Smooth muscle cell (in vitro differentiated cells): ENCODE measurements around the gene FANCE. TPM values are rescaled to one million over a fixed set of nuclear protein-coding genes. Genes with fewer than 3 reads are reported as not detected.

Experiments used
- DNase-seq: peaks from one replicate; lab custom pipeline; 2025; ENCODE audit not compliant: unreplicated experiment; lab: John Stamatoyannopoulos, UW
- H2AFZ ChIP-seq: fragments of 200-600 bp; sonication (generic); 2 replicates; pipeline ENCODE4 v1.6.0; 2016; ENCODE audit warnings: antibody characterized with exemption, low read depth, mild to moderate bottlenecking
- H3F3A ChIP-seq: fragments of 200-600 bp; sonication (generic); 2 replicates; pipeline ENCODE4 v1.6.0; 2017; ENCODE audit warnings: antibody characterized with exemption, low read depth
- H3K27ac ChIP-seq: fragments of 200-600 bp; sonication (generic); 2 replicates; pipeline ENCODE4 v1.5.1; 2016; ENCODE audit warnings: low read depth, mild to moderate bottlenecking
- H3K27me3 ChIP-seq: fragments of 200-600 bp; sonication (generic); 2 replicates; pipeline ENCODE4 v1.6.1; 2016; ENCODE audit warnings: low read depth, mild to moderate bottlenecking
- H3K36me3 ChIP-seq: fragments of 200-600 bp; sonication (generic); 2 replicates; pipeline ENCODE4 v1.5.1; 2016; ENCODE audit warnings: low read depth
- H3K4me1 ChIP-seq: fragments of 200-600 bp; sonication (generic); 2 replicates; pipeline ENCODE4 v1.5.1; 2016; ENCODE audit warnings: low read depth
- H3K4me2 ChIP-seq: fragments of 200-600 bp; sonication (generic); 2 replicates; pipeline ENCODE4 v1.6.0; 2016; ENCODE audit warnings: mild to moderate bottlenecking
- H3K4me3 ChIP-seq: fragments of 200-600 bp; sonication (generic); 2 replicates; pipeline ENCODE4 v1.5.1; 2016; ENCODE audit warnings: mild to moderate bottlenecking
- H3K79me2 ChIP-seq: fragments of 200-600 bp; sonication (generic); 2 replicates; pipeline ENCODE4 v1.6.0; 2016; ENCODE audit warnings: low read depth, mild to moderate bottlenecking
- H3K9ac ChIP-seq: fragments of 200-600 bp; sonication (generic); 2 replicates; pipeline ENCODE4 v1.6.0; 2016; ENCODE audit warnings: low read depth
- H3K9me3 ChIP-seq: fragments of 200-600 bp; sonication (generic); replicated peaks from 2 replicates; pipeline ENCODE4 v1.5.1; 2016; ENCODE audit warnings: low read depth
- H4K20me1 ChIP-seq: fragments of 200-600 bp; sonication (generic); 2 replicates; pipeline ENCODE4 v1.6.0; 2016; ENCODE audit warnings: low read depth
- WGBS: methylation state at CpG from one replicate; pipeline ENCODE4 v1.1.7; 2016; ENCODE audit warnings: low lambda C conversion rate; 5-methylcytosine and 5-hydroxymethylcytosine counted together
- polyA plus RNA-seq: library from polyadenylated mRNA; unstranded; fragments of >200 nt; fragmentation: Nextera tagmentation; extraction: Ambion mirVana; gene quantifications from 2 replicates; pipeline ENCODE4 v1.2.1, GENCODE V29; 2016
- total RNA-seq: library from RNA; depleted of rRNA; stranded (reverse); fragments of >200 nt; gene quantifications from 2 replicates; pipeline ENCODE4 v1.2.3, GENCODE V29; 2014
- TF ChIP-seq, protein P1 (sequence below): fragments of 200-600 bp; sonication (generic); IDR thresholded peaks from 2 replicates; pipeline ENCODE4 v1.5.1; 2017; ENCODE audit warnings: borderline replicate concordance, mild to moderate bottlenecking, antibody characterized with exemption; ENCODE audit not compliant: insufficient read depth, poor library complexity, severe bottlenecking

The FANCE gene
- total and polyA plus RNA-seq, 2 experiments from 2014 or later, result 3.6 to 5.6 TPM

- WGBS, result 23% methylated on average over 4 of the region's 5 CpGs
- no peaks in the 10 kb centered on the region for H3K27me3 ChIP-seq
- peaks cover 91% of the 10 kb centered on the region for H4K20me1 ChIP-seq
- H3F3A ChIP-seq, result peaks cover 23% of the 10 kb centered on the region
- no peak for DNase-seq
- peaks cover 85% of the 10 kb centered on the region for H3K4me1 ChIP-seq
- peak overlapping the region; percentile 24 for H3K4me3 ChIP-seq
- H3K9ac ChIP-seq, result no peak overlapping the region
- TF ChIP-seq, protein P1, sequence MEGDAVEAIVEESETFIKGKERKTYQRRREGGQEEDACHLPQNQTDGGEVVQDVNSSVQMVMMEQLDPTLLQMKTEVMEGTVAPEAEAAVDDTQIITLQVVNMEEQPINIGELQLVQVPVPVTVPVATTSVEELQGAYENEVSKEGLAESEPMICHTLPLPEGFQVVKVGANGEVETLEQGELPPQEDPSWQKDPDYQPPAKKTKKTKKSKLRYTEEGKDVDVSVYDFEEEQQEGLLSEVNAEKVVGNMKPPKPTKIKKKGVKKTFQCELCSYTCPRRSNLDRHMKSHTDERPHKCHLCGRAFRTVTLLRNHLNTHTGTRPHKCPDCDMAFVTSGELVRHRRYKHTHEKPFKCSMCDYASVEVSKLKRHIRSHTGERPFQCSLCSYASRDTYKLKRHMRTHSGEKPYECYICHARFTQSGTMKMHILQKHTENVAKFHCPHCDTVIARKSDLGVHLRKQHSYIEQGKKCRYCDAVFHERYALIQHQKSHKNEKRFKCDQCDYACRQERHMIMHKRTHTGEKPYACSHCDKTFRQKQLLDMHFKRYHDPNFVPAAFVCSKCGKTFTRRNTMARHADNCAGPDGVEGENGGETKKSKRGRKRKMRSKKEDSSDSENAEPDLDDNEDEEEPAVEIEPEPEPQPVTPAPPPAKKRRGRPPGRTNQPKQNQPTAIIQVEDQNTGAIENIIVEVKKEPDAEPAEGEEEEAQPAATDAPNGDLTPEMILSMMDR, result no peak
- peak overlapping the region; percentile 94 for H3K27ac ChIP-seq
- no peaks in the 10 kb centered on the region for H3K36me3 ChIP-seq
- H3K4me2 ChIP-seq, result peak overlapping the region; percentile 99
- peaks cover 96% of the 10 kb centered on the region for H3K79me2 ChIP-seq
- no peaks in the 10 kb centered on the region for H3K9me3 ChIP-seq
- no peak overlapping the region for H2AFZ ChIP-seq
These were observed 39.6 kb downstream of the FANCE start for GRCh38 chr6:35491558-35492257.

- H3K9ac ChIP-seq, result no peak overlapping the region
- H3F3A ChIP-seq, result peaks cover 23% of the 10 kb centered on the region
- H3K4me1 ChIP-seq, result peaks cover 81% of the 10 kb centered on the region
- H3K4me2 ChIP-seq, result peak overlapping the region; percentile 99
- H2AFZ ChIP-seq, result no peak overlapping the region
- H3K27ac ChIP-seq, result peak overlapping the region; percentile 94
- H3K27me3 ChIP-seq, result no peaks in the 10 kb centered on the region
- no peaks in the 10 kb centered on the region for H3K36me3 ChIP-seq
- WGBS, result 17% methylated on average over 7 of the region's 7 CpGs
- H3K9me3 ChIP-seq, result no peaks in the 10 kb centered on the region
- H4K20me1 ChIP-seq, result peaks cover 83% of the 10 kb centered on the region
- DNase-seq, result no peak
- TF ChIP-seq, protein P1, result no peak
- peaks cover 94% of the 10 kb centered on the region for H3K79me2 ChIP-seq
- H3K4me3 ChIP-seq, result peak overlapping the region; percentile 24
These were observed 40.3 kb downstream of the FANCE start for GRCh38 chr6:35492258-35492973.

DNA sequence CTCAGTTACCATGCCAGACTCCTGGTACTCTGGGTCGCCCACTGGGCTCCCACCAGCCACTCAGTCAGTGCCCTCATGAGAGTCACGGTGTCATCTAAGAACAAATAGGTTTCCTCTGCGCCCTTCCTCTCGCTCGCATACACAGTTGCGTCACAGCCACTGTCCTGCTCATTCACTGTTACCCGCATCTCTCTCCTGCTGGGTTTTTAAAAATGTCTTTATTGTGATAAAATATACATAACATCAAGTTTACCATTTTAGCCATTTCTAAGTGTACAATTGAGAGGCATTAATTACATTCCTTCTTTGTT lies 40.8 kb downstream of the FANCE start:
- Histone ChIP-seq H4K20me1 (peaks cover 78% of the 10 kb centered on the region), H3K4me3 (no peak overlapping the region), H2AFZ (no peak overlapping the region), H3K27me3 (no peaks in the 10 kb centered on the region), H3K9ac (no peak overlapping the region), H3K27ac (peak overlapping the region; percentile 94), H3K4me2 (peak overlapping the region; percentile 99), H3K79me2 (peaks cover 91% of the 10 kb centered on the region), H3K36me3 (no peaks in the 10 kb centered on the region), H3K9me3 (no peaks in the 10 kb centered on the region), H3F3A (peaks cover 23% of the 10 kb centered on the region), H3K4me1 (peaks cover 76% of the 10 kb centered on the region)
- TF ChIP-seq, protein P1, result no peak
- 54% methylated on average over 7 of the region's 7 CpGs for WGBS
- no peak for DNase-seq
